ENCODE data around the gene NIPAL3.

- TF ChIP-seq POLR2A (IDR thresholded peaks at IDR 0.05; ENCODE audit: low read length), result no peak
- no peak for TF ChIP-seq GATA1 (IDR thresholded peaks at IDR 0.05; ENCODE audit: low read depth, low read length)
Measured at GRCh38 chr1:24379733-24380315, 35.8 kb upstream of the NIPAL3 start.
